GM23338 (cell line): ENCODE data around the gene ZNRD2. TPM values are rescaled to one million over a fixed set of nuclear protein-coding genes. Genes with fewer than 3 reads are reported as not detected.

Experiments used
- ATAC-seq: fragments of 200-7000 bp; cut with Tn5 transposase; 3 replicates; pipeline ENCODE4 v1.9.1; 2020
- DNase-seq: peaks from one replicate; pipeline ENCODE4 v3.0.0-alpha.2; 2015; ENCODE audit warnings: low spot score
- H2AFZ ChIP-seq: fragments of 200-600 bp; sonication (generic); 2 replicates; pipeline ENCODE4 v1.8.0; 2016; ENCODE audit warnings: antibody characterized with exemption, mild to moderate bottlenecking, moderate library complexity
- H3F3A ChIP-seq: fragments of 200-600 bp; sonication (generic); replicated peaks from 2 replicates; pipeline ENCODE4 v1.8.0; 2017; ENCODE audit warnings: antibody characterized with exemption, mixed run types, low read depth
- H3K27ac ChIP-seq: fragments of 200-600 bp; sonication (generic); 2 replicates; pipeline ENCODE4 v1.6.1; 2016; ENCODE audit warnings: low read depth
- H3K27me3 ChIP-seq: fragments of 200-600 bp; sonication (generic); 2 replicates; pipeline ENCODE4 v1.8.0; 2016; ENCODE audit warnings: mild to moderate bottlenecking, mixed run types, moderate library complexity; ENCODE audit not compliant: insufficient read depth
- H3K36me3 ChIP-seq: fragments of 200-600 bp; sonication (generic); 2 replicates; pipeline ENCODE4 v1.8.0; 2016; ENCODE audit warnings: mild to moderate bottlenecking; ENCODE audit not compliant: insufficient read depth
- H3K4me1 ChIP-seq: fragments of 200-600 bp; sonication (generic); 2 replicates; pipeline ENCODE4 v1.8.0; 2016; ENCODE audit warnings: mild to moderate bottlenecking, moderate library complexity; ENCODE audit not compliant: insufficient read depth
- H3K4me2 ChIP-seq: fragments of 200-600 bp; sonication (generic); 2 replicates; pipeline ENCODE4 v1.7.1; 2017; ENCODE audit warnings: mixed run types
- H3K4me3 ChIP-seq: fragments of 200-600 bp; sonication (generic); 2 replicates; pipeline ENCODE4 v1.6.1; 2016; ENCODE audit warnings: mixed run types
- H3K79me2 ChIP-seq: fragments of 200-600 bp; sonication (generic); replicated peaks from 2 replicates; pipeline ENCODE4 v1.8.0; 2017; ENCODE audit warnings: mild to moderate bottlenecking; ENCODE audit not compliant: insufficient read depth
- H3K9me2 ChIP-seq: fragments of 200-600 bp; sonication (generic); 2 replicates; pipeline ENCODE4 v1.8.0; 2017; ENCODE audit not compliant: insufficient read depth
- H4K20me1 ChIP-seq: fragments of 200-600 bp; sonication (generic); replicated peaks from 2 replicates; pipeline ENCODE4 v1.8.0; 2017; ENCODE audit warnings: mild to moderate bottlenecking; ENCODE audit not compliant: insufficient read depth
- H3K27ac Mint-ChIP-seq: 2 replicates; pipeline ENCODE4 v1.8.0; 2020; ENCODE audit warnings: inconsistent platforms, mild to moderate bottlenecking, moderate library complexity, mixed read lengths
- H3K27me3 Mint-ChIP-seq: 3 replicates; pipeline ENCODE4 v1.8.0; 2022; ENCODE audit warnings: low read depth, mild to moderate bottlenecking, moderate library complexity, mixed read lengths, inconsistent platforms; ENCODE audit not compliant: insufficient read depth, poor library complexity
- H3K36me3 Mint-ChIP-seq: 3 replicates; pipeline ENCODE4 v1.8.0; 2021; ENCODE audit warnings: low read depth, mild to moderate bottlenecking, inconsistent platforms, moderate library complexity, mixed read lengths
- H3K4me1 Mint-ChIP-seq: 3 replicates; pipeline ENCODE4 v1.8.0; 2020; ENCODE audit warnings: mild to moderate bottlenecking, inconsistent platforms, mixed read lengths
- H3K4me3 Mint-ChIP-seq: 3 replicates; pipeline ENCODE4 v1.8.0; 2021; ENCODE audit warnings: moderate library complexity, mild to moderate bottlenecking, inconsistent platforms, mixed read lengths
- H3K9me3 Mint-ChIP-seq: 3 replicates; pipeline ENCODE4 v1.8.0; 2020; ENCODE audit warnings: moderate library complexity, mild to moderate bottlenecking, inconsistent platforms, mixed read lengths
- CREB1 ChIP-seq: fragments of 250-450 bp; sonication (Bioruptor Pico); IDR thresholded peaks from 2 replicates; pipeline ENCODE4 v1.5.0; 2020; ENCODE audit warnings: low read depth, mild to moderate bottlenecking, moderate library complexity
- EZH2 ChIP-seq: fragments of 200-600 bp; sonication (generic); IDR thresholded peaks from one replicate; pipeline ENCODE4 v1.8.0; 2017; ENCODE audit warnings: antibody characterized with exemption, mild to moderate bottlenecking, low read depth; ENCODE audit not compliant: unreplicated experiment
- JUNB ChIP-seq: IDR thresholded peaks from one replicate; pipeline ENCODE4 v1.6.1; 2016; ENCODE audit warnings: antibody characterized with exemption; ENCODE audit not compliant: unreplicated experiment
- NANOG ChIP-seq: IDR thresholded peaks from 2 replicates; pipeline ENCODE4 v1.6.1; 2016; ENCODE audit warnings: antibody characterized with exemption, borderline replicate concordance
- POLR2AphosphoS5 ChIP-seq: IDR thresholded peaks from 2 replicates; pipeline ENCODE4 v1.6.1; 2016; ENCODE audit warnings: antibody characterized with exemption, low read depth
- REST ChIP-seq: IDR thresholded peaks from one replicate; pipeline ENCODE4 v1.6.1; 2018; ENCODE audit warnings: antibody characterized with exemption; ENCODE audit not compliant: unreplicated experiment
- STAT1 ChIP-seq: IDR thresholded peaks from one replicate; pipeline ENCODE4 v1.6.1; 2016; ENCODE audit warnings: antibody characterized with exemption; ENCODE audit not compliant: unreplicated experiment
- polyA plus RNA-seq: library from polyadenylated mRNA; unstranded; fragments of >200 nt; fragmentation: Nextera tagmentation; extraction: Ambion mirVana; gene quantifications from 2 replicates; pipeline ENCODE4 v1.2.1, GENCODE V29; 2016
- total RNA-seq: library from RNA; depleted of rRNA; stranded (reverse); fragments of >200 nt; shearing (Covaris generic); gene quantifications from 2 replicates; pipeline ENCODE4 v1.2.3, GENCODE V29; 2014
- TF ChIP-seq, protein P1 (sequence below): IDR thresholded peaks from 2 replicates; pipeline ENCODE4 v1.6.1; 2016; ENCODE audit warnings: antibody characterized with exemption
- TF ChIP-seq, protein P2 (sequence below), 2 experiments: fragments of 200-600 bp in 1 of 2; sonication (generic) in 1 of 2; conservative IDR thresholded peaks; 2 replicates each; pipeline versions ENCODE4 v1.5.1 to v1.6.1; 2016 to 2017; ENCODE audit warnings: antibody characterized with exemption in 2 of 2, low read depth in 2 of 2, mild to moderate bottlenecking in 2 of 2, moderate library complexity in 1 of 2

Gene ZNRD2
- total and polyA plus RNA-seq, 2 experiments from 2014 or later: 78.6 to 148 TPM

DNA sequence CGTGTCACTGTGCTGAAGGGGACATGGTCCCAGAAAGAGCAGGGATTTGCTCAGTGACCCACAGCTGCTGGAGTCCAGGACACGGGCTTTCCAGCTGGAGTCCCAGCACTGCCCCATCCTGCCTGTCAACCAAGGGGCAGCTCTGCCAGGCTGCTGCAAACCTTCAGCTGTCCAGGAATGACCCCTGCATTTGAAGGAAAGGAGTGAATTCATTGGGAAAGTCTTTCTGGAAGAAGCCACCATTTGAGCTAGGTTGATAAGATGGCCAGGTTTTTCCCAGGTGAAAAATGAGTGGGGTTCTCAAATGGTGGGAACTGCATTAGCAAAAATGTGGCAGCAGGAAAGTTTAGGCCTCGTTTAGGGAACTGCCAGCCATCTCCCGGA is 16.0 kb downstream of the ZNRD2 start (continued):
- TF ChIP-seq, protein P1, sequence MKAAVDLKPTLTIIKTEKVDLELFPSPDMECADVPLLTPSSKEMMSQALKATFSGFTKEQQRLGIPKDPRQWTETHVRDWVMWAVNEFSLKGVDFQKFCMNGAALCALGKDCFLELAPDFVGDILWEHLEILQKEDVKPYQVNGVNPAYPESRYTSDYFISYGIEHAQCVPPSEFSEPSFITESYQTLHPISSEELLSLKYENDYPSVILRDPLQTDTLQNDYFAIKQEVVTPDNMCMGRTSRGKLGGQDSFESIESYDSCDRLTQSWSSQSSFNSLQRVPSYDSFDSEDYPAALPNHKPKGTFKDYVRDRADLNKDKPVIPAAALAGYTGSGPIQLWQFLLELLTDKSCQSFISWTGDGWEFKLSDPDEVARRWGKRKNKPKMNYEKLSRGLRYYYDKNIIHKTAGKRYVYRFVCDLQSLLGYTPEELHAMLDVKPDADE: no peak
- TF ChIP-seq POLR2AphosphoS5: no peak
- no peak for TF ChIP-seq NANOG
- no peak for TF ChIP-seq REST
- TF ChIP-seq, protein P2, sequence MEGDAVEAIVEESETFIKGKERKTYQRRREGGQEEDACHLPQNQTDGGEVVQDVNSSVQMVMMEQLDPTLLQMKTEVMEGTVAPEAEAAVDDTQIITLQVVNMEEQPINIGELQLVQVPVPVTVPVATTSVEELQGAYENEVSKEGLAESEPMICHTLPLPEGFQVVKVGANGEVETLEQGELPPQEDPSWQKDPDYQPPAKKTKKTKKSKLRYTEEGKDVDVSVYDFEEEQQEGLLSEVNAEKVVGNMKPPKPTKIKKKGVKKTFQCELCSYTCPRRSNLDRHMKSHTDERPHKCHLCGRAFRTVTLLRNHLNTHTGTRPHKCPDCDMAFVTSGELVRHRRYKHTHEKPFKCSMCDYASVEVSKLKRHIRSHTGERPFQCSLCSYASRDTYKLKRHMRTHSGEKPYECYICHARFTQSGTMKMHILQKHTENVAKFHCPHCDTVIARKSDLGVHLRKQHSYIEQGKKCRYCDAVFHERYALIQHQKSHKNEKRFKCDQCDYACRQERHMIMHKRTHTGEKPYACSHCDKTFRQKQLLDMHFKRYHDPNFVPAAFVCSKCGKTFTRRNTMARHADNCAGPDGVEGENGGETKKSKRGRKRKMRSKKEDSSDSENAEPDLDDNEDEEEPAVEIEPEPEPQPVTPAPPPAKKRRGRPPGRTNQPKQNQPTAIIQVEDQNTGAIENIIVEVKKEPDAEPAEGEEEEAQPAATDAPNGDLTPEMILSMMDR (conservative IDR thresholded peaks at IDR 0.05; ENCODE audit: low read depth in 2 of 2): no peak

- H3K9me3 Mint-ChIP-seq: no peaks in the 10 kb centered on the region
- no peak overlapping the region for H3K27ac ChIP-seq
- no peak overlapping the region for H3K4me2 ChIP-seq
- peaks cover 76% of the 10 kb centered on the region for H3K27me3 ChIP-seq
- H3K79me2 ChIP-seq: no peaks in the 10 kb centered on the region
- TF ChIP-seq CREB1 (no peak), REST (no peak), EZH2 (no peak), STAT1 (no peak), POLR2AphosphoS5 (no peak), JUNB (no peak), NANOG (no peak)
- TF ChIP-seq, protein P2 (conservative IDR thresholded peaks at IDR 0.05; ENCODE audit: low read depth in 2 of 2): no peak
- TF ChIP-seq, protein P1: no peak
- H3K27ac Mint-ChIP-seq: no peak overlapping the region
- peak; percentile 62 for ATAC-seq
- H2AFZ ChIP-seq: no peak overlapping the region
- peaks cover 2% of the 10 kb centered on the region; the same call in 1 of the 3 replicates for H3K36me3 Mint-ChIP-seq
- peaks cover 19% of the 10 kb centered on the region for H3K4me1 Mint-ChIP-seq
- H3K4me3 Mint-ChIP-seq: no peak overlapping the region; the same call in 2 of the 3 replicates
- no peaks in the 10 kb centered on the region for H4K20me1 ChIP-seq
- H3K4me1 ChIP-seq: peaks cover 5% of the 10 kb centered on the region; the same call in 1 of the 2 replicates
- H3K36me3 ChIP-seq: no peaks in the 10 kb centered on the region
- peaks cover 70% of the 10 kb centered on the region for H3K27me3 Mint-ChIP-seq
- H3K9me2 ChIP-seq: no peaks in the 10 kb centered on the region
- peaks cover 18% of the 10 kb centered on the region for H3F3A ChIP-seq
- DNase-seq: peak; percentile 59
- no peak overlapping the region for H3K4me3 ChIP-seq
These were observed 16.4 kb downstream of the ZNRD2 start for GRCh38 chr11:65586676-65587075.
